DMS 273 treated with DMSO at 0.1 percent for 48 hours (cell line): ENCODE results near the gene SLC2A3.
"Not testable (repeated sequence)": the region's sequence is repeated elsewhere in the genome, so short reads cannot be mapped to it uniquely, and the experiment has no call there.

Experiments used
- DNase-seq: peaks from one replicate; lab custom pipeline; 2025; lab: John Stamatoyannopoulos, UW

Gene SLC2A3

GRCh38 chr12:7916936-7917335, 19.1 kb downstream of the SLC2A3 start:
- DNase-seq = no peak

GRCh38 chr12:7915661-7916403, 20.2 kb downstream of the SLC2A3 start:
- DNase-seq = no peak

- not testable (repeated sequence) for DNase-seq
Observed at GRCh38 chr12:7910106-7910505, 25.9 kb downstream of the SLC2A3 start.

GRCh38 chr12:7907009-7907408, 29.0 kb downstream of the SLC2A3 start:
- no peak for DNase-seq

- DNase-seq = not testable (repeated sequence)
Observed at GRCh38 chr12:7906303-7906702, 29.7 kb downstream of the SLC2A3 start.

GRCh38 chr12:7905600-7906125, 30.3 kb downstream of the SLC2A3 start:
- DNase-seq = not testable (repeated sequence)

GRCh38 chr12:7905071-7905470, 30.9 kb downstream of the SLC2A3 start:
- DNase-seq = no peak

GRCh38 chr12:7902416-7902815, 33.6 kb downstream of the SLC2A3 start:
- DNase-seq = not testable (repeated sequence)

GRCh38 chr12:7899755-7900154, 36.2 kb downstream of the SLC2A3 start:
- no peak for DNase-seq

GRCh38 chr12:7896726-7897125, 39.3 kb downstream of the SLC2A3 start:
- not testable (repeated sequence) for DNase-seq

GRCh38 chr12:7892186-7892980, 43.6 kb downstream of the SLC2A3 start:
- no peak for DNase-seq

GRCh38 chr12:7884689-7885088, 51.3 kb downstream of the SLC2A3 start:
- no peak for DNase-seq

- DNase-seq = not testable (repeated sequence)
Observed at GRCh38 chr12:7881736-7882120, 54.3 kb downstream of the SLC2A3 start.

GRCh38 chr12:7880952-7881735, 54.8 kb downstream of the SLC2A3 start:
- DNase-seq = not testable (repeated sequence)

GRCh38 chr12:7879246-7879645, 56.7 kb downstream of the SLC2A3 start:
- DNase-seq = no peak

- DNase-seq = no peak
Observed at GRCh38 chr12:7877420-7877819, 58.6 kb downstream of the SLC2A3 start.

- DNase-seq = no peak
Observed at GRCh38 chr12:7872566-7873319, 63.2 kb downstream of the SLC2A3 start, which contains the start of gene SLC2A14. SLC2A14 (minus strand) TSS chr12:7872915; CDS start chr12:7869880, 3,035 bp downstream.

- no peak for DNase-seq
Observed at GRCh38 chr12:7870335-7870734, 65.7 kb downstream of the SLC2A3 start.
